Duodenal mucosa (tissue), 2 donors: Measurements from ENCODE around the gene AMPD1.

ENCODE experiments used
- H3K27ac ChIP-seq: one replicate; pipeline ENCODE4 v1.7.0; 2013; ENCODE audit warnings: low read depth, low read length
- H3K27me3 ChIP-seq, 2 donors: one replicate each; pipeline ENCODE4 v1.7.0; 2013; ENCODE audit warnings: low read length in 2 of 2, control low read depth in 1 of 2; ENCODE audit not compliant: insufficient read depth in 2 of 2, control insufficient read depth in 1 of 2
- H3K36me3 ChIP-seq, 2 donors: one replicate each; pipeline ENCODE4 v1.7.0; 2013; ENCODE audit warnings: low read length in 2 of 2, control low read depth in 1 of 2; ENCODE audit not compliant: insufficient read depth in 2 of 2, control insufficient read depth in 1 of 2
- H3K4me1 ChIP-seq, 2 donors: one replicate each; pipeline ENCODE4 v1.7.0; 2013; ENCODE audit warnings: low read length in 2 of 2, control low read depth in 1 of 2; ENCODE audit not compliant: insufficient read depth in 2 of 2, control insufficient read depth in 1 of 2
- H3K4me3 ChIP-seq, 2 donors: one replicate each; pipeline ENCODE4 v1.7.0; 2013; ENCODE audit warnings: low read length in 2 of 2, low read depth in 1 of 2
- H3K9ac ChIP-seq, 2 donors: one replicate each; pipeline ENCODE4 v1.7.0; 2013; ENCODE audit warnings: low read length in 2 of 2, low read depth in 1 of 2
- H3K9me3 ChIP-seq, 2 donors: one replicate each; pipeline ENCODE4 v1.7.0; 2013; ENCODE audit warnings: low read length in 2 of 2, control low read depth in 1 of 2; ENCODE audit not compliant: control insufficient read depth in 1 of 2

Gene AMPD1

DNA sequence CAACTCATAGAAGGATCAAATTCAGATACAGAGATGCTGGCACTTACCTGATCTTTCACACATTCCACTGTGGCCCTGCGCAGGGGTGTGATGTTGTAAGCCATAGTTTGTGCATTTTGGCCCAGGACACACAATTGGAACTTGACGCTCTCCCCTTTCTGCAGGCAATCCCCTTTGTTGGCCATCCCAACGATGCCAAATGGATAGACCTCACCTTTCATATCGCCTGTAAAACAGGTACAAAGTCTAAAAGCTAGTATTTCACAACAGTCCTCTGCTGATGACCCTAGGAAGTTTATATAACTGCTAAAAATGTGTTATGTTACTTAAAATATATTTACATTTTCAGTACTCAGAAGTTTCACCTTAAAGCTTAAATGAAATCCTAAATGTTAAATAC lies 25.1 kb upstream of the AMPD1 start:
- no peak overlapping the region for H3K4me3 ChIP-seq
- peaks cover 62 to 79% of the 10 kb centered on the region in 2 donors for H3K36me3 ChIP-seq
- no peaks in the 10 kb centered on the region for H3K9me3 ChIP-seq
- no peak overlapping the region for H3K27ac ChIP-seq
- H3K27me3 ChIP-seq: no peaks in the 10 kb centered on the region
- peaks cover 6 to 10% of the 10 kb centered on the region in 2 donors for H3K4me1 ChIP-seq
- H3K9ac ChIP-seq: no peak overlapping the region

DNA sequence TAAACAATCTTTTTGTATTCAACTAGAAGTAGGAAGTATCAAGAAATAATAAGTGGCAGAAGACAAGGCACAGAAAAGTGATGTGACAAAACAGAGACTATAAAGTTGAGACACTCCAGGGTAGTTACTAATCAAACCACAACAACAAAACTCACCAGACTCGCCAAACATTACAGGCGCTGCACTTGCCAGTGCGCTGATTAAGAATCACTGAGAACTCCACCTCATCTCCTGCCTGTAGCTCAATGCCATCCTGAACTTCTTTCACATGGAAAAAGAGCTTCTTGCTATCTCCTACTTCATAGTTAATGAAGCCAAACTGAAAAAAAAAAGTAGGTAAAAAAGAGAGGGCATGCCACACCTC lies 24.1 kb upstream of the AMPD1 start:
- Histone ChIP-seq H3K36me3 (peaks cover 52 to 68% of the 10 kb centered on the region in 2 donors), H3K27me3 (no peaks in the 10 kb centered on the region), H3K4me3 (no peak overlapping the region), H3K4me1 (peaks cover 10 to 16% of the 10 kb centered on the region in 2 donors), H3K27ac (no peak overlapping the region), H3K9ac (no peak overlapping the region), H3K9me3 (no peaks in the 10 kb centered on the region)

DNA sequence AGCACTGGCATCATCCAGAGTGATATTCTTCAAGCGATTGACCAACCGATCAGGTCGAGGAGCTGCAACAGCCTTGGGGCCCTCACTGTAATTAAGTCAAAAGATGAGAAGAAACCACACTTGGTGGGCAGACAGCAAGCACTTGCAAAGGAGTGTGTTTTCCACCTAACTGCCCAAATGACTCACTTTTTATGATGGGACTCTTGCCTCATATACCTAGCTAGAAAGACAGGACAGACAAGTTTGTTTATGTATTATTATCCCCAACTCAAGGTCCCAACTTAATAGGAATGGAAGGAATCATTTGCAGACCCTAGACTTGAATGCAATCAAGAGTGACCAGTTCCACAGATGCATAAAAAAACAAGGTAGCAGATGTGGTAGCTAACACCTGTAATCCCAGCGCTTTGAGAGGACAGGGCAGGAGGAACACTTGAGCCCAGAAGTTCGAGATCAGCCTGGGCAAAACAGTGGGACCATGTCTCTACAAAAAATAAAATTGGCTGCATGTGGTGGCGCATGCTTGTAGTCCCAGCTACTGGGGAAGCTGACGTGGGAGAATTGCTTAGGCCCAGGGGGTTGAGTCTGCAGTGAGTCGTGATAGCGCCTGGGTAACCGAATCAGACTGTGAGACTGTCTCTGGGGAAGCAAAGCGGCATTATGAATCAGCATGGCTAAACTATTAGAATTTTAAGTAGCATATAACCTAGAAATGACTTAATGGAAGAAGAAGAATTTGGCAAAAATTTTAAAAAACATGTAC lies 23.5 kb upstream of the AMPD1 start:
- Histone ChIP-seq H3K36me3 (peaks cover 48 to 63% of the 10 kb centered on the region in 2 donors), H3K4me1 (peaks cover 10 to 21% of the 10 kb centered on the region in 2 donors), H3K27ac (no peak overlapping the region), H3K4me3 (no peak overlapping the region), H3K9me3 (no peaks in the 10 kb centered on the region), H3K9ac (no peak overlapping the region), H3K27me3 (no peaks in the 10 kb centered on the region)

DNA sequence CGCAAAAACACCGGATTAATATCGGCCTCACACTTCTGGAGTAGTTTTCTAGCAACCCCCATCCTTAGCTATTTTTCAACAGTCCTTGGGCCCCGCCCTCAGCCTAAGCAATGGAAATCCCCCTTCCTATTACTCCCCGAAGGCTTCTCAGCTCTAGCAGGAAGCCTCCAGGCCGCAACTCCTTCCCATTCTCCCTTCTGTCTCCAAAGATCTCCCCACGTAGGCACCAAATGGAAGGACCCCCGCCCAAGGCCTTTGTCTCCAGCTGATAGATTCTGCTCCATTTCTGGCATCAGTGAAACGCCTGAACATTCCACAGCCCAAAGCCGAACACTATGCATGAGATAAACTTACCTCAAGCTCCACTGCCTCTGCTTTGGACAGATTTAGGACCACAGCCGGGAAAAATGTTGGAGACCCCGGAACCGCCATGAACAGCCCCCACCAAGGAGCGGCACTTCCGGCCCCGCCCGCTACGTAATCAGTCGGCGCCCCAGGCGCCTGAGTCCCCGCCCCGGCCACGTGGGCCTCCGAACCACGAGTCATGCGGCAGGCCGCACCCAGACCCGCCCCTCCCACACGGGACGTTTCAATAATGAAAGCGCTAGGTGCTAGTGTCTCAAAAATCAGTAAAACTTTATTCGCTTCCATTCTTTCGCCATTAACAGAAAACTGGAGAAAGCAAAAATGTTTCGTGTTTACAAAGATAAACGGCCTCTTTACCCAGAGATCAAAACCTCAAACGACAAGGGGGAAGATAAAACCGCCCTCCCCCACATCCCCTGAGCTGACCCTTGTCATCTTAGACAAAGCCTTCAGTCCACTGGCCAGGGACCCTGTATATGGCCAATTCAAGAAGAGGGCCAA lies 21.2 kb upstream of the AMPD1 start, which contains the start of gene NRAS:
NRAS (minus strand) TSS at position 468 of the 867 bp plus-strand sequence. CDS start 611 bp downstream, outside the sequence.
- peak within 1 kb of the TSS; percentile 96 to 100 for H3K4me3 ChIP-seq
- peaks cover 29 to 47% of the 10 kb centered on the region in 2 donors for H3K36me3 ChIP-seq
- H3K27me3 ChIP-seq: no peaks in the 10 kb centered on the region
- H3K9ac ChIP-seq: peak within 1 kb of the TSS; percentile 94 to 100
- H3K27ac ChIP-seq: peak within 1 kb of the TSS; percentile 91
- H3K4me1 ChIP-seq: peaks cover 10 to 36% of the 10 kb centered on the region in 2 donors
- H3K9me3 ChIP-seq: no peaks in the 10 kb centered on the region

DNA sequence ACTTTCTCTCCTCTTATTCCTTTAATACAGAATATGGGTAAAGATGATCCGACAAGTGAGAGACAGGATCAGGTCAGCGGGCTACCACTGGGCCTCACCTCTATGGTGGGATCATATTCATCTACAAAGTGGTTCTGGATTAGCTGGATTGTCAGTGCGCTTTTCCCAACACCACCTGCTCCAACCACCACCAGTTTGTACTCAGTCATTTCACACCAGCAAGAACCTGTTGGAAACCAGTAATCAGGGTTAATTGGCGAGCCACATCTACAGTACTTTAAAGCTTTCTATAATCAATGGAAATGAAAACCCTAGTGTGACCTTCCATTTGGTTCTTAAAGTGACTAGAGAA lies 20.6 kb upstream of the AMPD1 start:
- H3K27me3 ChIP-seq: no peaks in the 10 kb centered on the region
- peaks cover 10 to 36% of the 10 kb centered on the region in 2 donors for H3K4me1 ChIP-seq
- H3K27ac ChIP-seq: peak overlapping the region; percentile 91
- H3K4me3 ChIP-seq: peak overlapping the region; percentile 96 to 100
- no peaks in the 10 kb centered on the region for H3K9me3 ChIP-seq
- peak overlapping the region; percentile 94 to 100 for H3K9ac ChIP-seq
- H3K36me3 ChIP-seq: peaks cover 23 to 48% of the 10 kb centered on the region in 2 donors

DNA sequence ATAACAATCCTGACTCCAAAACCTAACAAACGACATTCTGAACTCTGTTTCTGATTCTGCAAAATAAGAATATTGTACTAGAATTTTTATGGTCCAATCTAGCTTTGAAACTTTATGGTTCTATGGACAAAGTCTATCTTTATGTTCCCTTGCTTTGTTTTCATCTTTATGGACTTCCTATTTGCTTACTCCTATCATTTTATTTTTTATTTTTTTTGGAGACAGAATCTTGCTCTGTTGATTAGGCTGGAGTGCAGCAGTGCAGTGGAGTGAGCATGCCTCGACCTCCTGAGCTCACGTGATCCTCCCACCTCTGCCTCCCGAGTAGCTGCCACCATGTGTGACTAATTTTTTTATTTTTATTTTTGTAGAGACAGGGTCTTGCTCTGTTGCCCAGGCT lies 17.6 kb upstream of the AMPD1 start:
- peaks cover 10 to 32% of the 10 kb centered on the region in 2 donors for H3K4me1 ChIP-seq
- no peak overlapping the region for H3K9ac ChIP-seq
- H3K4me3 ChIP-seq: no peak overlapping the region
- no peaks in the 10 kb centered on the region for H3K27me3 ChIP-seq
- no peaks in the 10 kb centered on the region for H3K9me3 ChIP-seq
- no peak overlapping the region for H3K27ac ChIP-seq
- peaks cover 10 to 42% of the 10 kb centered on the region in 2 donors for H3K36me3 ChIP-seq

DNA sequence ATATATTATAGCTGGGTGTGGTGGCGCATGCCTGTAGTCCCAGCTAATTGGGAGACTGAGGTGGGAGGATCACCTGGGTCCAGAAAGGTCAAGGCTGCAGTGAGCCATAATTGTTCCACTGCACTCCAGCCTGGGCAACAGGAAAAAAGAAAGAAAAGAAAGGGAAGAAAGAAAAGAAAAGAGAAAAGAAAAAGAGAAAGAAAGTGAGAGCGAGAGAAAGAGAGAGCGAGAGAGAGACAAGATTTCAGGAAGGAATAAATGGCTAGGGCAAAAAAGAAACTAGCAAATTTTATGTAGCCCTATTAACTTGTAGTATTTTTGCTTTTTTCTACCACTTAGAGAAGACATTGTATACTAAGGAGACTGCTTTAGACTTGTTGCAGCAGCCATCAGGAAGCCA lies 15.0 kb upstream of the AMPD1 start:
- peaks cover 3 to 24% of the 10 kb centered on the region in 2 donors for H3K4me1 ChIP-seq
- no peaks in the 10 kb centered on the region for H3K27me3 ChIP-seq
- peaks cover 20 to 59% of the 10 kb centered on the region in 2 donors for H3K36me3 ChIP-seq
- H3K9me3 ChIP-seq: no peaks in the 10 kb centered on the region
- H3K4me3 ChIP-seq: no peak overlapping the region
- no peak overlapping the region for H3K27ac ChIP-seq
- H3K9ac ChIP-seq: no peak overlapping the region

DNA sequence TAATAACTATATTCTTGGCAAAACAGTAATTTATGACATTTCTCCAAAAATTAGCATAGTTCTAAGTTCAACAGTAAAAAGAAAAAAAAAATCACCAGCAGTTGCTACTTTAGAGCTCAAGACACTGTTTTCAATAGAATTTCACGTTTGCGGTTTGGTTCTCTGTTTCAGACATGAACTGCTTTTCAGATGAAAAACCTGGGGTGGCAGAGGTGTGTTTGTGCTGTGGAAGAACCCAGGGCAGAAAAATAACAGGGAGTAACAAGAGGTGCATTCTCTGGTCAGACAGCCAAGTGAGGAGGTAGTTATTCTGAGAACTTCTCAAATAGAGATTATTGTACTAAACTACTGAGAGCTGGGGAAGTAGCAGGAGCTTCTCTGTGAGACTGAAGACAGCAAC lies 12.3 kb upstream of the AMPD1 start:
- H3K4me1 ChIP-seq: peaks cover 0 to 3% of the 10 kb centered on the region in 2 donors
- H3K36me3 ChIP-seq: peaks cover 20 to 61% of the 10 kb centered on the region in 2 donors

DNA sequence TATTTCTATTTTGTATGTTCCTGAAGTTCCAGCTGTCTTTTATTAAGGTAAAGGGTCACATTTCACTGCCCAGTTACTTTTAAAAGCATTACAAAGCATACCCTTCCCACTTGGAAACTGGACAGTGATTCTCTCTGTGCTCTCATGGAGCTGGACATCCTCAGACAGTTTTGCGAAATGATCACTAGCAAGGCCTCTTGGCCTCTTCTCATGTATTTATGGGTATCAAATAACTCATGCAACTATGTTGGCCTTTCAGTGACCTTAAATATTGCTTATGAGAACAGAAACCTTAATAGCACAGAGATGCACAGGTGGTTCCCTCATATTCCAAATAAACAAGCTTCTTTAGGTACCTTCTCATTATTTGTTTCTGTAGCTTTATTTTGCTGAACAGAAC lies 7.9 kb upstream of the AMPD1 start:
- H3K9ac ChIP-seq: no peak overlapping the region

More for the DNA sequence above, 12.3 kb upstream of the AMPD1 start:
- Histone ChIP-seq H3K27me3 (no peaks in the 10 kb centered on the region), H3K9ac (no peak overlapping the region), H3K4me3 (no peak overlapping the region), H3K9me3 (no peaks in the 10 kb centered on the region), H3K27ac (no peak overlapping the region)

DNA sequence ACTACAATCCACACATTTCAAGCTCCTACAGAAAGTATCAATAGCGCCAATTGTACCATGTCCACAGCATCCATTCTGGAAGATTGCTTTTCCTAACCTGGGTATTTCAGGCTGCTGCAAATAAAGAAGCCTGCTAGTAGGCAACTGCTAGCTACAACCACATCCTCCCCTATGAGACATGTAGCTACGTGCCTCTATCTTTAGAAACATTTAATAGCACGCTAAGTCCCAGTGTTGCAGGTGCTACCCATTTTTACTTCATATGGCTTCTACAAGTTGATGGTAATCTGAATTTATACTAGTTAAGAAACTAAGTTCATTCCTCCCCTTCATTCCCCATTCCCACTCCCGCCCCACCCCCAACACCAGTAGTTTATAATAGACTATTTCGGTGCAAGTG lies 7.4 kb upstream of the AMPD1 start:
- Histone ChIP-seq H3K4me1 (no peaks in the 10 kb centered on the region), H3K9me3 (no peaks in the 10 kb centered on the region), H3K36me3 (peaks cover 7 to 23% of the 10 kb centered on the region in 2 donors), H3K27ac (no peak overlapping the region), H3K27me3 (no peaks in the 10 kb centered on the region), H3K9ac (no peak overlapping the region), H3K4me3 (no peak overlapping the region)

More for the DNA sequence above, 7.9 kb upstream of the AMPD1 start:
- no peaks in the 10 kb centered on the region for H3K4me1 ChIP-seq
- H3K27me3 ChIP-seq: no peaks in the 10 kb centered on the region
- no peak overlapping the region for H3K4me3 ChIP-seq
- H3K36me3 ChIP-seq: peaks cover 11 to 28% of the 10 kb centered on the region in 2 donors
- no peaks in the 10 kb centered on the region for H3K9me3 ChIP-seq
- H3K27ac ChIP-seq: no peak overlapping the region
